GM12878 (cell line): ENCODE results near the gene MCUB. TPM values are rescaled to one million over a fixed set of nuclear protein-coding genes. Genes with fewer than 3 reads are reported as not detected.

Source experiments
- ATAC-seq: fragments of 200-7000 bp; cut with Tn5 transposase; 3 replicates; pipeline ENCODE4 v1.9.1; 2020; ENCODE audit warnings: mild to moderate bottlenecking, moderate library complexity
- BruUV-seq: library from RNA; stranded (reverse); fragments of 400-500 nt; replicated peaks from 2 replicates; lab custom pipeline; 2021; lab: Mats Ljungman, UMichigan
- CTCF ChIA-PET: fragments of 300-600 bp; sonication (Branson Sonifier 250); formaldehyde crosslinking; extraction: SDS; loops from one replicate; lab custom pipeline; 2021; ENCODE audit warnings: inconsistent platforms; lab: Yijun Ruan, JAX
- POLR2A ChIA-PET: fragments of 350-600 bp; formaldehyde crosslinking; extraction: SDS; loops from one replicate; lab custom pipeline; 2021; ENCODE audit warnings: inconsistent platforms; lab: Charles Lee
- RAD21 ChIA-PET: fragments of 300-600 bp; sonication (Branson Sonifier 250); formaldehyde crosslinking; loops from one replicate; lab custom pipeline; 2023; ENCODE audit warnings: antibody characterized with exemption; ENCODE audit not compliant: unreplicated experiment; lab: Charles Lee
- SMC1A ChIA-PET: fragments of 300-600 bp; sonication (Branson Sonifier 250); formaldehyde crosslinking; loops from one replicate; lab custom pipeline; 2023; ENCODE audit not compliant: unreplicated experiment, uncharacterized antibody; lab: Charles Lee
- DNase-seq: peaks from one replicate; pipeline ENCODE4 v3.0.0-alpha.2; 2011; ENCODE audit warnings: low read depth, low spot score
- FAIRE-seq: peaks from 3 replicates; lab custom pipeline; 2011; peaks lifted over from hg19 to GRCh38; lab: Jason Lieb, UNC
- H2AFZ ChIP-seq: 2 replicates; pipeline ENCODE4 v1.6.0; 2011; ENCODE audit warnings: low read depth, low read length, control low read depth; ENCODE audit not compliant: control insufficient read depth
- H3K27ac ChIP-seq: 2 replicates; pipeline ENCODE4 v1.5.1; 2011; ENCODE audit warnings: control low read depth; ENCODE audit not compliant: control insufficient read depth, insufficient read depth
- H3K27me3 ChIP-seq, 2 experiments: replicated peaks in 1 of 2; 2 replicates each; pipeline versions ENCODE4 v1.6.0 to v1.6.1; 2011; ENCODE audit warnings: low read length in 1 of 2; ENCODE audit not compliant: control insufficient read depth in 2 of 2, insufficient read depth in 2 of 2
- H3K36me3 ChIP-seq, 2 experiments: 2 replicates each; pipeline ENCODE4 v1.5.1; 2011; ENCODE audit warnings: low read length in 1 of 2; ENCODE audit not compliant: control insufficient read depth in 2 of 2, insufficient read depth in 2 of 2
- H3K4me1 ChIP-seq: 2 replicates; pipeline ENCODE4 v1.6.1; 2011; ENCODE audit warnings: mild to moderate bottlenecking, low read length, moderate library complexity, mixed read lengths; ENCODE audit not compliant: control insufficient read depth, insufficient read depth
- H3K4me2 ChIP-seq: 2 replicates; pipeline ENCODE4 v1.6.0; 2011; ENCODE audit warnings: control low read depth; ENCODE audit not compliant: control insufficient read depth, insufficient read depth
- H3K4me3 ChIP-seq: fragments of 200-600 bp; sonication (generic); 2 replicates; pipeline ENCODE4 v1.5.1; 2016
- H3K79me2 ChIP-seq: 2 replicates; pipeline ENCODE4 v1.6.0; 2011; ENCODE audit warnings: low read length; ENCODE audit not compliant: control insufficient read depth, insufficient read depth
- H3K9ac ChIP-seq: 2 replicates; pipeline ENCODE4 v1.8.0; 2011; ENCODE audit warnings: low read length, control low read depth, mixed read lengths; ENCODE audit not compliant: control insufficient read depth, insufficient read depth
- H3K9me3 ChIP-seq: replicated peaks from 3 replicates; pipeline ENCODE4 v1.5.1; 2011; ENCODE audit warnings: mild to moderate bottlenecking, low read length; ENCODE audit not compliant: control insufficient read depth, insufficient read depth
- H4K20me1 ChIP-seq: 2 replicates; pipeline ENCODE4 v1.6.0; 2011; ENCODE audit not compliant: control insufficient read depth, insufficient read depth
- ASH2L ChIP-seq: fragments of 300-600, 200-600 bp; sonication (generic); IDR thresholded peaks from 2 replicates; pipeline ENCODE4 v1.6.1; 2017; ENCODE audit warnings: low read depth, mild to moderate bottlenecking, borderline replicate concordance
- ATF7 ChIP-seq: fragments of 450-650 bp; IDR thresholded peaks from 2 replicates; pipeline ENCODE4 v1.6.1; 2016; ENCODE audit warnings: low read depth, mild to moderate bottlenecking
- BHLHE40 ChIP-seq, 2 experiments: fragments of 450-650 bp in 1 of 2; IDR thresholded peaks; 2 replicates each; pipeline ENCODE4 v1.6.1; 2011 to 2017; ENCODE audit warnings: low read depth in 2 of 2, borderline replicate concordance in 1 of 2, improper control_type of control experiment in 1 of 2, low read length in 1 of 2, mild to moderate bottlenecking in 1 of 2
- CBX5 ChIP-seq: sonication (generic); IDR thresholded peaks from 2 replicates; pipeline ENCODE4 v1.6.1; 2016; ENCODE audit warnings: low read depth, moderate library complexity, mild to moderate bottlenecking, inconsistent platforms
- HDGF ChIP-seq: fragments of 450-650 bp; IDR thresholded peaks from 2 replicates; pipeline ENCODE4 v1.6.1; 2016; ENCODE audit warnings: antibody characterized with exemption
- IKZF2 ChIP-seq, 2 experiments: fragments of 450-650 bp; IDR thresholded peaks; 2 replicates each; pipeline ENCODE4 v1.6.1; 2017; ENCODE audit warnings: mild to moderate bottlenecking in 2 of 2, moderate library complexity in 2 of 2
- KAT2A ChIP-seq: conservative IDR thresholded peaks from 2 replicates; pipeline ENCODE4 v1.6.1; 2011; ENCODE audit warnings: low read depth, low read length; ENCODE audit not compliant: control insufficient read depth
- LARP7 ChIP-seq: fragments of 450-650 bp; IDR thresholded peaks from 2 replicates; pipeline ENCODE4 v1.6.1; 2017; ENCODE audit warnings: mild to moderate bottlenecking
- MTA2 ChIP-seq: fragments of 450-650 bp; IDR thresholded peaks from 2 replicates; pipeline ENCODE4 v1.6.1; 2016; ENCODE audit warnings: low read depth, mild to moderate bottlenecking, moderate library complexity
- RB1 ChIP-seq: fragments of 450-650 bp; formaldehyde crosslinking; IDR thresholded peaks from 2 replicates; pipeline ENCODE4 v1.6.1; 2017; ENCODE audit warnings: mild to moderate bottlenecking, borderline replicate concordance
- SIX5 ChIP-seq: IDR thresholded peaks from 2 replicates; pipeline ENCODE4 v1.6.1; 2011; ENCODE audit warnings: mild to moderate bottlenecking, low read depth, low read length, moderate library complexity; ENCODE audit not compliant: severe bottlenecking
- TCF7 ChIP-seq: IDR thresholded peaks from 2 replicates; pipeline ENCODE4 v1.6.1; 2014; ENCODE audit warnings: antibody characterized with exemption, borderline replicate concordance
- in situ Hi-C: fragments of 300-500 bp; cut with MboI; formaldehyde crosslinking; loops from 9 replicates; pipeline ENCODE4 v1.14.3; 2018; ENCODE audit warnings: mixed read lengths
- intact Hi-C: fragments of 100-400 bp; cut with micrococcal nuclease; formaldehyde crosslinking; loops from one replicate; pipeline ENCODE4 v1.14.2; 2022; ENCODE audit not compliant: unreplicated experiment
- polyA plus RNA-seq, 11 experiments: library from polyadenylated mRNA; depleted of rRNA in 4 of 11; unstranded in 6 of 11; stranded (reverse) in 5 of 11; fragments of >200 nt; fragmentation: Nextera tagmentation in 4 of 11; fragmentation: Illumina TruSeq in 1 of 11; extraction: Ambion mirVana in 4 of 11; extraction: Trizol in 1 of 11; gene quantifications; 1 replicate in 1 of 11; 2 replicates in 10 of 11; pipeline versions ENCODE4 v1.2.1 to v1.2.3, GENCODE V29; 2011 to 2016; ENCODE audit warnings: inconsistent platforms in 2 of 11, missing spikeins in 2 of 11, low read depth in 1 of 11
- total RNA-seq, 4 experiments: library from RNA; depleted of rRNA in 3 of 4; stranded (reverse); fragments of >200 nt in 3 of 4; fragmentation: Illumina TruSeq in 1 of 4; extraction: Trizol in 1 of 4; gene quantifications; 2 replicates each; pipeline versions ENCODE4 v1.2.1 to v1.2.3, GENCODE V29; 2013 to 2021
- TF ChIP-seq, protein P1 (sequence below): fragments of 450-650 bp; IDR thresholded peaks from 2 replicates; pipeline ENCODE4 v1.6.1; 2017; ENCODE audit warnings: mild to moderate bottlenecking, moderate library complexity
- TF ChIP-seq, protein P2 (sequence below): fragments of 450-650 bp; IDR thresholded peaks from 2 replicates; pipeline ENCODE4 v1.6.1; 2017; ENCODE audit warnings: mild to moderate bottlenecking, low read depth, inconsistent platforms; ENCODE audit not compliant: poor library complexity, severe bottlenecking
- TF ChIP-seq, protein P3 (sequence below): fragments of 450-650 bp; IDR thresholded peaks from 2 replicates; pipeline ENCODE4 v1.6.1; 2017; ENCODE audit warnings: borderline replicate concordance

MCUB gene
- total and polyA plus RNA-seq, 10 of the 15 experiments (the other 5 are each of a cell fraction or from before 2014, with no cell fraction given) = 4.7 to 63.7 (median 39.4) TPM

DNA sequence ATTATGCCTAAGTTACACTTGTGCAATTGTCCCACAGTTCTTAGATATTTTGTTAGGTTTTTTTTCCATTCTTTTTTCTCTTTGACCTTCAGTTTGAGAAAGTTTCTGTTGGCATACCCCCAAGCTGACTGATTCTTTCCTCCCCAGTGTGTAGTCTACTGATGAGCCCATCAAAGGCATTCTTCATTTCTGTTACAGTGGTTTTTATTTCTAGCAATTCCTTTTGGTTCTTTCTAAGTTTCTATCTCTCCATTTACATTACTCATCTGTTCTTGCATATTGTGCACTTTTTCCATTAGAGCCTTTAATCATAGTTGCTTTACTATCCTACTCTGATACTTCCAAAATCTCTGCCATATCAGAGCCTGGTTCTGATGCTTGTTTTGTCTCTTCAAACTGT, 111.3 kb downstream of the MCUB start (continued):
- TF ChIP-seq, protein P1, sequence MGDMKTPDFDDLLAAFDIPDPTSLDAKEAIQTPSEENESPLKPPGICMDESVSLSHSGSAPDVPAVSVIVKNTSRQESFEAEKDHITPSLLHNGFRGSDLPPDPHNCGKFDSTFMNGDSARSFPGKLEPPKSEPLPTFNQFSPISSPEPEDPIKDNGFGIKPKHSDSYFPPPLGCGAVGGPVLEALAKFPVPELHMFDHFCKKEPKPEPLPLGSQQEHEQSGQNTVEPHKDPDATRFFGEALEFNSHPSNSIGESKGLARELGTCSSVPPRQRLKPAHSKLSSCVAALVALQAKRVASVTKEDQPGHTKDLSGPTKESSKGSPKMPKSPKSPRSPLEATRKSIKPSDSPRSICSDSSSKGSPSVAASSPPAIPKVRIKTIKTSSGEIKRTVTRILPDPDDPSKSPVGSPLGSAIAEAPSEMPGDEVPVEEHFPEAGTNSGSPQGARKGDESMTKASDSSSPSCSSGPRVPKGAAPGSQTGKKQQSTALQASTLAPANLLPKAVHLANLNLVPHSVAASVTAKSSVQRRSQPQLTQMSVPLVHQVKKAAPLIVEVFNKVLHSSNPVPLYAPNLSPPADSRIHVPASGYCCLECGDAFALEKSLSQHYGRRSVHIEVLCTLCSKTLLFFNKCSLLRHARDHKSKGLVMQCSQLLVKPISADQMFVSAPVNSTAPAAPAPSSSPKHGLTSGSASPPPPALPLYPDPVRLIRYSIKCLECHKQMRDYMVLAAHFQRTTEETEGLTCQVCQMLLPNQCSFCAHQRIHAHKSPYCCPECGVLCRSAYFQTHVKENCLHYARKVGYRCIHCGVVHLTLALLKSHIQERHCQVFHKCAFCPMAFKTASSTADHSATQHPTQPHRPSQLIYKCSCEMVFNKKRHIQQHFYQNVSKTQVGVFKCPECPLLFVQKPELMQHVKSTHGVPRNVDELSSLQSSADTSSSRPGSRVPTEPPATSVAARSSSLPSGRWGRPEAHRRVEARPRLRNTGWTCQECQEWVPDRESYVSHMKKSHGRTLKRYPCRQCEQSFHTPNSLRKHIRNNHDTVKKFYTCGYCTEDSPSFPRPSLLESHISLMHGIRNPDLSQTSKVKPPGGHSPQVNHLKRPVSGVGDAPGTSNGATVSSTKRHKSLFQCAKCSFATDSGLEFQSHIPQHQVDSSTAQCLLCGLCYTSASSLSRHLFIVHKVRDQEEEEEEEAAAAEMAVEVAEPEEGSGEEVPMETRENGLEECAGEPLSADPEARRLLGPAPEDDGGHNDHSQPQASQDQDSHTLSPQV = no peak
- no peak for TF ChIP-seq CBX5
- TF ChIP-seq SIX5 = no peak
- TF ChIP-seq MTA2 = no peak
- TF ChIP-seq, protein P2, sequence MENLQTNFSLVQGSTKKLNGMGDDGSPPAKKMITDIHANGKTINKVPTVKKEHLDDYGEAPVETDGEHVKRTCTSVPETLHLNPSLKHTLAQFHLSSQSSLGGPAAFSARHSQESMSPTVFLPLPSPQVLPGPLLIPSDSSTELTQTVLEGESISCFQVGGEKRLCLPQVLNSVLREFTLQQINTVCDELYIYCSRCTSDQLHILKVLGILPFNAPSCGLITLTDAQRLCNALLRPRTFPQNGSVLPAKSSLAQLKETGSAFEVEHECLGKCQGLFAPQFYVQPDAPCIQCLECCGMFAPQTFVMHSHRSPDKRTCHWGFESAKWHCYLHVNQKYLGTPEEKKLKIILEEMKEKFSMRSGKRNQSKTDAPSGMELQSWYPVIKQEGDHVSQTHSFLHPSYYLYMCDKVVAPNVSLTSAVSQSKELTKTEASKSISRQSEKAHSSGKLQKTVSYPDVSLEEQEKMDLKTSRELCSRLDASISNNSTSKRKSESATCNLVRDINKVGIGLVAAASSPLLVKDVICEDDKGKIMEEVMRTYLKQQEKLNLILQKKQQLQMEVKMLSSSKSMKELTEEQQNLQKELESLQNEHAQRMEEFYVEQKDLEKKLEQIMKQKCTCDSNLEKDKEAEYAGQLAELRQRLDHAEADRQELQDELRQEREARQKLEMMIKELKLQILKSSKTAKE = no peak

DNA sequence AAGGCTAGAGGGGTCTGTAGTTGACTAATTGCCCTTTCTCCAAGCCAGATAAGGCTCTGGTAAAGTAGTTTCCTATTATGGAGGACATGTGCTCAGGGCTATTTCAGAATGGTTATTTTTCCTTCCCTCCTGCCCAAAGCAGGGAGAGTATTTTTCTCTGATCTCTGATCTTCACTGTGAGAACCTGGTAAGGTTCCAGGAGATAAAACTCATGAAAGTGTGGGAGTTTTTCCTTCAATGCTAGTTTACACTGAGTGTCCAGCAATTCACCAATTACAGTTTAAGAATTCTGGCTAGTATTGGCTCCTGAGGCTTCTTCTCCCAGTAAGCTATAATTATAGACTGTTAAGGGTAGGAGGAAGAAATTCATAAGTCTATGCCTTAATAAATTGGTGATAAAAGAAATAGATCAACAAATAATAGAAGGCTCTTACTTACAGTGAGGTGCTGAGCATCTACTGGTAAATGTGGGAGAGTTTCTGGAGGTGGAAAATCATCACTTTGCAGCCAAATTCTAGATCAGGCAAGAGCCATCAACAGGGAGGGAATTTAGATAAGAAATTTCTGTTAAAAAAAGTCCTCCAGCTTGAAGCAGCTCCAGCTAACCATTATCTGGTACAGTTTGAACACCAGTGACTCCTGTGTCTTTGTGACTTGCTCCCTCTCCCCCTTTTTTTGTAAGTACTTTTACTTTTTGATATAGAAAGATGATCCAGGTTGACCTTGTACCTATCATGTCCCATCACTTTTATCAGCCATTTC, 112.3 kb downstream of the MCUB start:
- H4K20me1 ChIP-seq = no peaks in the 10 kb centered on the region
- POLR2A ChIA-PET = no interaction called here
- ATAC-seq (no peak), DNase-seq (no peak), FAIRE-seq (no peak)
- TF ChIP-seq RB1 = no peak
- no peak for TF ChIP-seq ASH2L
- no peak for TF ChIP-seq BHLHE40 (IDR thresholded peaks at IDR 0.05; ENCODE audit: borderline replicate concordance in 1 of 2, low read depth in 2 of 2, low read length in 1 of 2)
- TF ChIP-seq, protein P3, sequence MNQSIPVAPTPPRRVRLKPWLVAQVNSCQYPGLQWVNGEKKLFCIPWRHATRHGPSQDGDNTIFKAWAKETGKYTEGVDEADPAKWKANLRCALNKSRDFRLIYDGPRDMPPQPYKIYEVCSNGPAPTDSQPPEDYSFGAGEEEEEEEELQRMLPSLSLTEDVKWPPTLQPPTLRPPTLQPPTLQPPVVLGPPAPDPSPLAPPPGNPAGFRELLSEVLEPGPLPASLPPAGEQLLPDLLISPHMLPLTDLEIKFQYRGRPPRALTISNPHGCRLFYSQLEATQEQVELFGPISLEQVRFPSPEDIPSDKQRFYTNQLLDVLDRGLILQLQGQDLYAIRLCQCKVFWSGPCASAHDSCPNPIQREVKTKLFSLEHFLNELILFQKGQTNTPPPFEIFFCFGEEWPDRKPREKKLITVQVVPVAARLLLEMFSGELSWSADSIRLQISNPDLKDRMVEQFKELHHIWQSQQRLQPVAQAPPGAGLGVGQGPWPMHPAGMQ = no peak
- no peak for TF ChIP-seq LARP7
- TF ChIP-seq ATF7 = no peak
- TF ChIP-seq KAT2A = no peak
- TF ChIP-seq TCF7 = no peak
- no peak for TF ChIP-seq HDGF
- no peak for TF ChIP-seq IKZF2 (IDR thresholded peaks at IDR 0.05)
- H3K27ac ChIP-seq = no peak overlapping the region
- no peaks in the 10 kb centered on the region for H3K79me2 ChIP-seq
- intact Hi-C loops (no loop called here), in situ Hi-C loops (no loop called here)
- H3K4me3 ChIP-seq = no peak overlapping the region
- no peak overlapping the region for H3K9ac ChIP-seq
- H3K4me1 ChIP-seq = no peaks in the 10 kb centered on the region
- H3K27me3 ChIP-seq = no peaks in the 10 kb centered on the region
- CTCF ChIA-PET = no interaction called here
- peaks cover 2% of the 10 kb centered on the region; the same call in 1 of the 3 replicates for H3K9me3 ChIP-seq
- BruUV-seq = no TSS peak
- SMC1A ChIA-PET = no interaction called here
- H3K4me2 ChIP-seq = no peak overlapping the region
- H2AFZ ChIP-seq = no peak overlapping the region
- RAD21 ChIA-PET = no interaction called here
- H3K36me3 ChIP-seq = no peaks in the 10 kb centered on the region
